B cell (primary cell): ENCODE results near the gene FREM2.

Experiments
- CTCF ChIP-seq: fragments of 200-600 bp; IDR thresholded peaks from one replicate; pipeline ENCODE4 v1.8.0; 2022; ENCODE audit warnings: antibody characterized with exemption, mild to moderate bottlenecking
- EZH2 ChIP-seq: IDR thresholded peaks from 2 replicates; pipeline ENCODE4 v1.6.1; 2012; ENCODE audit warnings: borderline replicate concordance, low read depth, mild to moderate bottlenecking, moderate library complexity, low read length; ENCODE audit not compliant: insufficient read depth, poor library complexity, severe bottlenecking

GRCh38 chr13:38664906-38665305 lies 22.0 kb upstream of the FREM2 start:
- no peak for TF ChIP-seq CTCF
- no peak for TF ChIP-seq EZH2
